Panc1 (cell line): ENCODE results near the gene NOS1AP.

Experiments used
- CTCF ChIP-seq: fragments of 450-650 bp; IDR thresholded peaks from 2 replicates; pipeline ENCODE4 v1.5.1; 2017; ENCODE audit warnings: mild to moderate bottlenecking
- TCF7L2 ChIP-seq: IDR thresholded peaks from 2 replicates; pipeline ENCODE4 v1.6.1; 2011; ENCODE audit warnings: mild to moderate bottlenecking, low read depth, low read length, inconsistent platforms

GRCh38 chr1:162385702-162386101, 316.2 kb downstream of the NOS1AP start:
- no peak for TF ChIP-seq CTCF
- no peak for TF ChIP-seq TCF7L2
